SK-N-SH (cell line): ENCODE data around the gene GPR22. TPM values are rescaled to one million over a fixed set of nuclear protein-coding genes. Genes with fewer than 3 reads are reported as not detected.

Experiments
- CTCF ChIA-PET: fragments of 300-600, 350-600 bp; formaldehyde crosslinking; extraction: SDS; loops from one replicate; lab custom pipeline; 2021; lab: Yijun Ruan, JAX
- POLR2A ChIA-PET: fragments of 350-600 bp; sonication (Branson Sonifier 250); formaldehyde crosslinking; extraction: SDS; loops from one replicate; lab custom pipeline; 2020; ENCODE audit warnings: antibody characterized with exemption, inconsistent platforms; lab: Yijun Ruan, JAX
- DNase-seq: peaks from one replicate; pipeline ENCODE4 v3.0.0; 2012
- H2AFZ ChIP-seq: fragments of 200-600 bp; sonication (generic); 2 replicates; pipeline ENCODE4 v1.8.1; 2016; ENCODE audit warnings: antibody characterized with exemption, mild to moderate bottlenecking, low read depth
- H3F3A ChIP-seq: fragments of 200-600 bp; sonication (generic); replicated peaks from 2 replicates; pipeline ENCODE3; 2016; ENCODE audit warnings: antibody characterized with exemption, mild to moderate bottlenecking; ENCODE audit not compliant: insufficient read depth
- H3K27ac ChIP-seq, 2 experiments: fragments of 200-500 bp in 1 of 2; fragments of 200-600 bp in 1 of 2; sonication (Bioruptor generic) in 1 of 2; sonication (generic), shearing (Covaris generic) in 1 of 2; 2 replicates each; pipeline versions ENCODE4 v1.5.1 to v1.6.1; 2014 to 2016; ENCODE audit warnings: low read depth in 2 of 2, inconsistent platforms in 1 of 2, low read length in 1 of 2, mild to moderate bottlenecking in 1 of 2, mixed read lengths in 1 of 2
- H3K27me3 ChIP-seq: fragments of 200-600 bp; sonication (generic), shearing (Covaris generic); 2 replicates; pipeline ENCODE4 v1.6.1; 2016; ENCODE audit warnings: mixed run types; ENCODE audit not compliant: insufficient read depth
- H3K36me3 ChIP-seq, 2 experiments: fragments of 200-500 bp in 1 of 2; fragments of 200-600 bp in 1 of 2; sonication (Bioruptor generic) in 1 of 2; sonication (generic) in 1 of 2; replicated peaks in 1 of 2; 2 replicates each; pipeline versions ENCODE3 to v1.5.1; 2014 to 2016; ENCODE audit warnings: low read length in 1 of 2, mild to moderate bottlenecking in 1 of 2; ENCODE audit not compliant: insufficient read depth in 2 of 2, control insufficient read depth in 1 of 2
- H3K4me1 ChIP-seq, 2 experiments: fragments of 200-500 bp in 1 of 2; fragments of 200-600 bp in 1 of 2; sonication (Bioruptor generic) in 1 of 2; sonication (generic), shearing (Covaris generic) in 1 of 2; 2 replicates each; pipeline versions ENCODE4 v1.5.1 to v1.6.1; 2014 to 2016; ENCODE audit warnings: low read depth in 1 of 2, low read length in 1 of 2, mixed run types in 1 of 2; ENCODE audit not compliant: insufficient read depth in 2 of 2, control insufficient read depth in 1 of 2
- H3K4me2 ChIP-seq: fragments of 200-600 bp; sonication (generic), shearing (Covaris generic); 2 replicates; pipeline ENCODE4 v1.6.1; 2017; ENCODE audit warnings: mixed run types
- H3K4me3 ChIP-seq, 2 experiments: fragments of 200-500 bp in 1 of 2; fragments of 200-600 bp in 1 of 2; sonication (Bioruptor generic) in 1 of 2; sonication (generic), shearing (Covaris generic) in 1 of 2; 2 replicates each; pipeline versions ENCODE4 v1.5.1 to v1.8.1; 2014 to 2016; ENCODE audit warnings: low read depth in 2 of 2, inconsistent platforms in 1 of 2, low read length in 1 of 2, mild to moderate bottlenecking in 1 of 2, mixed read lengths in 1 of 2, moderate library complexity in 1 of 2
- H3K79me2 ChIP-seq: fragments of 200-600 bp; sonication (generic); 2 replicates; pipeline ENCODE4 v1.8.1; 2017; ENCODE audit warnings: mild to moderate bottlenecking; ENCODE audit not compliant: insufficient read depth
- H3K9ac ChIP-seq: fragments of 200-600 bp; sonication (generic); 2 replicates; pipeline ENCODE4 v1.6.1; 2017; ENCODE audit warnings: mixed run types
- H3K9me2 ChIP-seq: fragments of 200-600 bp; sonication (generic); 2 replicates; pipeline ENCODE4 v1.6.1; 2017; ENCODE audit warnings: mixed run types
- H3K9me3 ChIP-seq: fragments of 200-600 bp; sonication (generic); 2 replicates; pipeline ENCODE4 v1.6.1; 2017; ENCODE audit warnings: mixed run types, mild to moderate bottlenecking, moderate library complexity
- H4K20me1 ChIP-seq: fragments of 200-600 bp; sonication (generic); 2 replicates; pipeline ENCODE4 v1.6.1; 2017; ENCODE audit warnings: mild to moderate bottlenecking, mixed run types; ENCODE audit not compliant: insufficient read depth
- EP300 ChIP-seq, 2 experiments: IDR thresholded peaks; 2 replicates each; pipeline versions ENCODE4 v1.4.0 to v1.6.1; 2012; ENCODE audit warnings: borderline replicate concordance in 1 of 2, low read depth in 1 of 2, low read length in 1 of 2
- FOSL2 ChIP-seq: IDR thresholded peaks from 2 replicates; pipeline ENCODE4 v1.4.0; 2012; ENCODE audit warnings: low read depth, mild to moderate bottlenecking, moderate library complexity, borderline replicate concordance
- GATA2 ChIP-seq: sonication (generic); formaldehyde crosslinking; IDR thresholded peaks from 2 replicates; pipeline ENCODE4 v1.5.0; 2020; ENCODE audit warnings: mild to moderate bottlenecking, missing genetic modification reagents
- JUND ChIP-seq: IDR thresholded peaks from 2 replicates; pipeline ENCODE4 v1.4.0; 2012
- MEF2A ChIP-seq: IDR thresholded peaks from 2 replicates; pipeline ENCODE4 v1.4.0; 2012; ENCODE audit warnings: low read depth, borderline replicate concordance
- RCOR1 ChIP-seq: fragments of 150-350 bp; IDR thresholded peaks from 2 replicates; pipeline ENCODE4 v1.6.1; 2017; ENCODE audit warnings: antibody characterized with exemption, low read length
- RXRA ChIP-seq: IDR thresholded peaks from 2 replicates; pipeline ENCODE4 v1.4.0; 2012; ENCODE audit warnings: low read depth, mild to moderate bottlenecking, borderline replicate concordance
- TAF1 ChIP-seq: IDR thresholded peaks from 2 replicates; pipeline ENCODE4 v1.6.1; 2012; ENCODE audit warnings: low read depth, mild to moderate bottlenecking, low read length, moderate library complexity, borderline replicate concordance
- TCF12 ChIP-seq: IDR thresholded peaks from 2 replicates; pipeline ENCODE4 v1.4.0; 2012
- TEAD4 ChIP-seq: IDR thresholded peaks from 2 replicates; pipeline ENCODE4 v1.4.0; 2012; ENCODE audit warnings: mild to moderate bottlenecking, borderline replicate concordance; ENCODE audit not compliant: insufficient read depth
- YY1 ChIP-seq: IDR thresholded peaks from 2 replicates; pipeline ENCODE4 v1.4.0; 2012; ENCODE audit warnings: low read depth, mild to moderate bottlenecking
- ZBTB33 ChIP-seq: IDR thresholded peaks from 2 replicates; pipeline ENCODE4 v1.4.0; 2012; ENCODE audit warnings: low read depth, borderline replicate concordance
- WGBS: methylation state at CpG from one replicate; pipeline ENCODE4 v1.1.6; 2017; ENCODE audit warnings: low lambda C conversion rate; 5-methylcytosine and 5-hydroxymethylcytosine counted together
- polyA plus RNA-seq, 3 experiments: library from polyadenylated mRNA; depleted of rRNA; stranded (reverse); fragments of >200 nt; gene quantifications; 2 replicates each; pipeline ENCODE4 v1.2.3, GENCODE V29; 2012
- TF ChIP-seq, protein P1 (sequence below): IDR thresholded peaks from 2 replicates; pipeline ENCODE4 v1.6.1; 2012; ENCODE audit warnings: mild to moderate bottlenecking, low read depth, low read length, moderate library complexity
- TF ChIP-seq, protein P2 (sequence below): fragments of 150-350 bp; IDR thresholded peaks from 2 replicates; pipeline ENCODE4 v1.6.1; 2016; ENCODE audit warnings: mild to moderate bottlenecking, low read depth, low read length

GPR22 gene
- polyA plus RNA-seq, 1 of the 3 experiments (the other 2 are of a cell fraction), result 0.03 TPM

- no peak overlapping the region for H3K9ac ChIP-seq
- no peak overlapping the region for H3K4me2 ChIP-seq
- no peaks in the 10 kb centered on the region for H3K27me3 ChIP-seq
- TF ChIP-seq MEF2A (no peak), FOSL2 (no peak), GATA2 (CRISPR knock-in tag) (no peak), TCF12 (no peak), JUND (no peak), ZBTB33 (no peak), TEAD4 (no peak), RCOR1 (no peak)
- TF ChIP-seq, protein P1, sequence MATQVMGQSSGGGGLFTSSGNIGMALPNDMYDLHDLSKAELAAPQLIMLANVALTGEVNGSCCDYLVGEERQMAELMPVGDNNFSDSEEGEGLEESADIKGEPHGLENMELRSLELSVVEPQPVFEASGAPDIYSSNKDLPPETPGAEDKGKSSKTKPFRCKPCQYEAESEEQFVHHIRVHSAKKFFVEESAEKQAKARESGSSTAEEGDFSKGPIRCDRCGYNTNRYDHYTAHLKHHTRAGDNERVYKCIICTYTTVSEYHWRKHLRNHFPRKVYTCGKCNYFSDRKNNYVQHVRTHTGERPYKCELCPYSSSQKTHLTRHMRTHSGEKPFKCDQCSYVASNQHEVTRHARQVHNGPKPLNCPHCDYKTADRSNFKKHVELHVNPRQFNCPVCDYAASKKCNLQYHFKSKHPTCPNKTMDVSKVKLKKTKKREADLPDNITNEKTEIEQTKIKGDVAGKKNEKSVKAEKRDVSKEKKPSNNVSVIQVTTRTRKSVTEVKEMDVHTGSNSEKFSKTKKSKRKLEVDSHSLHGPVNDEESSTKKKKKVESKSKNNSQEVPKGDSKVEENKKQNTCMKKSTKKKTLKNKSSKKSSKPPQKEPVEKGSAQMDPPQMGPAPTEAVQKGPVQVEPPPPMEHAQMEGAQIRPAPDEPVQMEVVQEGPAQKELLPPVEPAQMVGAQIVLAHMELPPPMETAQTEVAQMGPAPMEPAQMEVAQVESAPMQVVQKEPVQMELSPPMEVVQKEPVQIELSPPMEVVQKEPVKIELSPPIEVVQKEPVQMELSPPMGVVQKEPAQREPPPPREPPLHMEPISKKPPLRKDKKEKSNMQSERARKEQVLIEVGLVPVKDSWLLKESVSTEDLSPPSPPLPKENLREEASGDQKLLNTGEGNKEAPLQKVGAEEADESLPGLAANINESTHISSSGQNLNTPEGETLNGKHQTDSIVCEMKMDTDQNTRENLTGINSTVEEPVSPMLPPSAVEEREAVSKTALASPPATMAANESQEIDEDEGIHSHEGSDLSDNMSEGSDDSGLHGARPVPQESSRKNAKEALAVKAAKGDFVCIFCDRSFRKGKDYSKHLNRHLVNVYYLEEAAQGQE, result no peak
- TF ChIP-seq, protein P2, sequence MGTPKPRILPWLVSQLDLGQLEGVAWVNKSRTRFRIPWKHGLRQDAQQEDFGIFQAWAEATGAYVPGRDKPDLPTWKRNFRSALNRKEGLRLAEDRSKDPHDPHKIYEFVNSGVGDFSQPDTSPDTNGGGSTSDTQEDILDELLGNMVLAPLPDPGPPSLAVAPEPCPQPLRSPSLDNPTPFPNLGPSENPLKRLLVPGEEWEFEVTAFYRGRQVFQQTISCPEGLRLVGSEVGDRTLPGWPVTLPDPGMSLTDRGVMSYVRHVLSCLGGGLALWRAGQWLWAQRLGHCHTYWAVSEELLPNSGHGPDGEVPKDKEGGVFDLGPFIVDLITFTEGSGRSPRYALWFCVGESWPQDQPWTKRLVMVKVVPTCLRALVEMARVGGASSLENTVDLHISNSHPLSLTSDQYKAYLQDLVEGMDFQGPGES, result no peak
- TF ChIP-seq, all 33 proteins: peak for 0
- no peak overlapping the region for H2AFZ ChIP-seq
- POLR2A ChIA-PET, result interaction anchor here (0.6 kb wide), 1 partner anchor 533 kb away, joined by 3 read pairs; no protein-coding TSS in a partner anchor
- no peaks in the 10 kb centered on the region for H3K9me3 ChIP-seq
- H3K4me3 ChIP-seq, result no peak overlapping the region
- H4K20me1 ChIP-seq, result no peaks in the 10 kb centered on the region
- H3K27ac ChIP-seq, result no peak overlapping the region
- CTCF ChIA-PET, result interaction anchor here (1.1 to 1.5 kb wide), 2 partner anchors 19 to 27 kb away, joined by 3 to 5 read pairs; no protein-coding TSS in a partner anchor
- H3K4me1 ChIP-seq, result peaks cover 0 to 6% of the 10 kb centered on the region in 2 experiments; a peak in 1 of 4 replicates
- H3K36me3 ChIP-seq, result no peaks in the 10 kb centered on the region
- DNase-seq, result no peak
- H3K79me2 ChIP-seq, result peaks cover 51% of the 10 kb centered on the region
- no peaks in the 10 kb centered on the region for H3F3A ChIP-seq
- H3K9me2 ChIP-seq, result no peaks in the 10 kb centered on the region
These were observed 25.7 kb downstream of the GPR22 start for GRCh38 chr7:107495516-107495915.

- Histone ChIP-seq H4K20me1 (no peaks in the 10 kb centered on the region), H3K27me3 (no peaks in the 10 kb centered on the region), H3F3A (no peaks in the 10 kb centered on the region), H3K27ac (no peak overlapping the region), H2AFZ (no peak overlapping the region), H3K36me3 (no peaks in the 10 kb centered on the region), H3K9me2 (no peaks in the 10 kb centered on the region), H3K4me3 (no peak overlapping the region), H3K9me3 (no peaks in the 10 kb centered on the region), H3K9ac (no peak overlapping the region), H3K79me2 (peaks cover 38% of the 10 kb centered on the region), H3K4me2 (no peak overlapping the region), H3K4me1 (no peaks in the 10 kb centered on the region)
- no peak for DNase-seq
- POLR2A ChIA-PET, result no interaction called here
- CTCF ChIA-PET, result no interaction called here
- WGBS, result 92% methylated on average over 4 of the region's 4 CpGs
- TF ChIP-seq YY1, result no peak
- TF ChIP-seq TAF1, result no peak
- TF ChIP-seq, protein P1, result no peak
- no peak for TF ChIP-seq RXRA
- no peak for TF ChIP-seq EP300 (IDR thresholded peaks at IDR 0.05; ENCODE audit: borderline replicate concordance in 1 of 2, low read depth in 1 of 2, low read length in 1 of 2)
- TF ChIP-seq RCOR1, result no peak
These were observed 29.9 kb downstream of the GPR22 start for GRCh38 chr7:107499731-107500130.
